Omental fat pad (tissue), 4 donors: ENCODE measurements around the gene PDE4D. TPM values are rescaled to one million over a fixed set of nuclear protein-coding genes. Genes with fewer than 3 reads are reported as not detected.

Experiments used
- ATAC-seq: fragments of 150-250 bp; one replicate; pipeline ENCODE4 v1.9.1; 2016; ENCODE audit warnings: mild to moderate bottlenecking, moderate library complexity; ENCODE audit not compliant: low FRiP score
- DNase-seq: peaks from one replicate; pipeline ENCODE4 v3.0.0-alpha.2; 2019; ENCODE audit warnings: low spot score
- total RNA-seq, 4 donors: library from RNA; depleted of rRNA; stranded (reverse); fragments of >200 nt; gene quantifications; one replicate each; pipeline ENCODE4 v1.1.0, GENCODE V29; 2016
- TF ChIP-seq, protein P1 (sequence below), 3 donors: fragments of 450-650 bp; IDR thresholded peaks; one replicate each; pipeline ENCODE4 v1.5.1; 2016 to 2017; ENCODE audit warnings: antibody characterized with exemption in 3 of 3, mild to moderate bottlenecking in 3 of 3, moderate library complexity in 2 of 3

The PDE4D gene
- total RNA-seq, 4 donors from 2014 or later = 32.5 to 94.8 (median 43.2) TPM

GRCh38 chr5:58987193-58987592, 906.3 kb downstream of the PDE4D start:
- ATAC-seq = no peak
- TF ChIP-seq, protein P1, sequence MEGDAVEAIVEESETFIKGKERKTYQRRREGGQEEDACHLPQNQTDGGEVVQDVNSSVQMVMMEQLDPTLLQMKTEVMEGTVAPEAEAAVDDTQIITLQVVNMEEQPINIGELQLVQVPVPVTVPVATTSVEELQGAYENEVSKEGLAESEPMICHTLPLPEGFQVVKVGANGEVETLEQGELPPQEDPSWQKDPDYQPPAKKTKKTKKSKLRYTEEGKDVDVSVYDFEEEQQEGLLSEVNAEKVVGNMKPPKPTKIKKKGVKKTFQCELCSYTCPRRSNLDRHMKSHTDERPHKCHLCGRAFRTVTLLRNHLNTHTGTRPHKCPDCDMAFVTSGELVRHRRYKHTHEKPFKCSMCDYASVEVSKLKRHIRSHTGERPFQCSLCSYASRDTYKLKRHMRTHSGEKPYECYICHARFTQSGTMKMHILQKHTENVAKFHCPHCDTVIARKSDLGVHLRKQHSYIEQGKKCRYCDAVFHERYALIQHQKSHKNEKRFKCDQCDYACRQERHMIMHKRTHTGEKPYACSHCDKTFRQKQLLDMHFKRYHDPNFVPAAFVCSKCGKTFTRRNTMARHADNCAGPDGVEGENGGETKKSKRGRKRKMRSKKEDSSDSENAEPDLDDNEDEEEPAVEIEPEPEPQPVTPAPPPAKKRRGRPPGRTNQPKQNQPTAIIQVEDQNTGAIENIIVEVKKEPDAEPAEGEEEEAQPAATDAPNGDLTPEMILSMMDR (IDR thresholded peaks at IDR 0.05) = no peak
- DNase-seq = no peak

DNA sequence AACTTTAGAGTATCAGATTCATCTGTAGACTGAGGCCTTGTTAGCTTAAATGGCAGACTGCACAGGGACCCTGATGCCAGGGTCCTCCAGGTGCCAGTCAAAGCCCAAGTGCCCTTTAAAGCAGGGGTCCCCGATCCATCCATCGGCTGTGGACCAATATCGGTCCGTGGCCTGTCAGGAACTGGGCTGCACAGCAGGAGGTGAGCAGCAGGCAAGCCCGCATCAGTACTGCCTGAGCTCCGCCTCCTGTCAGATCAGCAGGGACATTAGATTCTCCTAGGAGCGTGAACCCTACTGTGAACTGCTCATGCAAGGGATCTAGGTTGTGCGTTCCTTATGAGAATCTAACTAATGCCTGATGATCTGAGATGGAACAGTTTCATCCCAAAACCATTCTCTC, 907.2 kb downstream of the PDE4D start:
- TF ChIP-seq, protein P1 (IDR thresholded peaks at IDR 0.05) = no peak
- ATAC-seq (no peak), DNase-seq (no peak)

- no peak for DNase-seq
- no peak for ATAC-seq
- TF ChIP-seq, protein P1 (IDR thresholded peaks at IDR 0.05) = no peak
Measured at GRCh38 chr5:58985759-58986158, 907.8 kb downstream of the PDE4D start.

DNA sequence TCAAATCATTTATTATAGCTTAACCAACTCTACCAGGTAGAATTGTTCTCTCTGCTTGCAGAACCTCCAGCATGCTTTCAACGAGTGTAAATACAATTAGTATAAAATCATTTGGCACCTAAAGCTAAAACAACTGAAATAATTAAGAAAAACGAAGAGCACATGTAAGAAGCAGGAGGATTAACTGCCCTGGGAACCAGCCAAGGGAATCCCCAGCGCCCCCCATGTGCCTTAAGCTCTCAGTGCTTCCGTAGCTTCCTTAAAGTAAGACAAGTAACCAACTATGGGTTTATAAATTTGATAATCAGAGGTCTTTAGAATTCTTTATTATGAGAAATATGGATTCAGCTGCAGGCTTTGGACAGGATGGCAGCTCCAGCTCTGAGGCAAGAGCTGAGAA, 908.2 kb downstream of the PDE4D start:
- ATAC-seq (no peak), DNase-seq (no peak)
- TF ChIP-seq, protein P1 (IDR thresholded peaks at IDR 0.05) = no peak

DNA sequence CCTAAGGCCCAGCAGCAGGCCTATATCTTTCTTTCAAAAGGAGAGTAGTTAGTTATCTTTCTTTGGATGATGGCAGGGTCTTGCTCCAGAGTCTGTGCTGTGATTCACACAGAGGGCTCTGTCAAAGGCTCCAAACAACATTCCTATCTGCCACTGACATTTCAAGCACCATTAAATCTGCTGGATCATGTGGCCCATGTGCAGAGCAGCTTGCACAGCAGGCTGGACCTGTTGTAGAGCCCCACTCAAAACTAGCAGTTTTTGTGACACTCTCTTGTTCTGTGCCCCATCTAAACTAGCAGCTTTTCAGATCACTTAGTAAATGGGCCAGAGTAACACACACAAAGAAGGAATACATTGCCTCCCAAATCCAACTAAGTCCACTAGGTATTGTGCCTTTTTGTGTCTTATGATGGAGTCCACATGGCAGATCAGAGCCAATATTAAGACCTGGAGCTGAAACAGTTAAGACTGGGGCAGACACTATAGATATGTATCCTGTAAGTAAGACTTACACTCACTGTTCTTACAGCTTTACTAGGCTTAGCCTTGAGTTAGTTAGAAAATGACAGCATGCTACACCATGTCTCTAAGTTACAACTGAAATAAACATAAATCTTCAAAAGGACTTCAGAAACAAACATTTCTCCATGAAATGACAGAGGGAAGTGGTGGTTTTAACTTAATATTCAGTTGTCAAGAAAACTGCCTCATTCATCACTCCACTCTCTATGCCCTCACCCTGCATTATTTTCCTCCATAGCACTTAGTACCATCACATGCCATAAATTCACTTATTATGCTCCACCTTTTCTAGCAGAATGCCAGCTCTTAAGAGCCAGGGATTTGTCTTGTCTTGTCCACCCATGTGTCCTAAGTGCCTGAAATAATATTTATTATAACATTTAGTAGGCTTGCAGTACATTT, 909.7 kb downstream of the PDE4D start:
- no peak for ATAC-seq
- DNase-seq = no peak
- TF ChIP-seq, protein P1 (IDR thresholded peaks at IDR 0.05) = no peak

GRCh38 chr5:58980890-58981289, 912.6 kb downstream of the PDE4D start:
- DNase-seq (no peak), ATAC-seq (no peak)
- TF ChIP-seq, protein P1 (IDR thresholded peaks at IDR 0.05) = no peak

- DNase-seq (no peak), ATAC-seq (no peak)
- TF ChIP-seq, protein P1 (IDR thresholded peaks at IDR 0.05) = no peak
Measured at GRCh38 chr5:58979090-58979489, 914.4 kb downstream of the PDE4D start.
